GM04504 (cell line): ENCODE data around the gene DHX58.
"Not testable (repeated sequence)": the region's sequence is repeated elsewhere in the genome, so short reads cannot be mapped to it uniquely, and the experiment has no call there.

ENCODE experiments used
- DNase-seq: peaks from one replicate; pipeline ENCODE4 v3.0.0-alpha.2; 2012; ENCODE audit warnings: low read depth

DHX58 gene

DNA sequence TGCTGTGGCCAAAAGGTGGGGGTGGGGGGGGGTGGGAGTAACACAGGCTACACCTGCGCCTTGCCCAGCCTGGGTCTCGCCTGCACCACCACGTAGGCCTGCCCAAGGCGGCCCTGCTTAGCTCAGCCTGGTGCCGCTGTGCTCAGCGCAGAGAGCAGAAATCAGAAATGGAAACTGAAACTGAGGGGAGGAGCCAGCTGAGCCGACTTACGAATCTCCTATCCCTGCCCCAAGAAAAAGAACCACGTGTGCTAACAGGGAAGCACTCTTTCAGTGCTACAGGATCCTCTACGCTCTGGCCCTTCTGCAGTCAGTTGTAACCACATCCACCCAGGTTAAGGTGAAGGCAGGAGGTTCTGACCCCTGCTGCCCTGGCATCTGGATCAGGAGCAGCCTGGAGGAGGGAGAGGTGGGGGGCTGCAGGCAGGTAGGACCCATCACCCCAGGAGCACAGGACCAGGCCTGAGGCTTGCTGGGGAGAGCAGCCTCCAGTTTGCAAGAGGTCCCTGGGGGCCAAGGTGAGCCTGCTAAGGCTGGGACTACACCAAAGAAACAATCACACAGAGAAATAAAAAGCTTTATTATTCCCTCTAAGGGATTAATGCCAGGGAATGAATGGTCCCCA is at the start of gene DHX58:
DHX58 (minus strand) TSS at position 163 of the 625 bp plus-strand sequence. CDS start 822 bp downstream, outside the sequence.
- peak; percentile 65 for DNase-seq

GRCh38 chr17:42160531-42160910 is 48.0 kb upstream of the DHX58 start:
- no peak for DNase-seq

GRCh38 chr17:42159796-42160530 is 47.4 kb upstream of the DHX58 start:
- DNase-seq: no peak

DNA sequence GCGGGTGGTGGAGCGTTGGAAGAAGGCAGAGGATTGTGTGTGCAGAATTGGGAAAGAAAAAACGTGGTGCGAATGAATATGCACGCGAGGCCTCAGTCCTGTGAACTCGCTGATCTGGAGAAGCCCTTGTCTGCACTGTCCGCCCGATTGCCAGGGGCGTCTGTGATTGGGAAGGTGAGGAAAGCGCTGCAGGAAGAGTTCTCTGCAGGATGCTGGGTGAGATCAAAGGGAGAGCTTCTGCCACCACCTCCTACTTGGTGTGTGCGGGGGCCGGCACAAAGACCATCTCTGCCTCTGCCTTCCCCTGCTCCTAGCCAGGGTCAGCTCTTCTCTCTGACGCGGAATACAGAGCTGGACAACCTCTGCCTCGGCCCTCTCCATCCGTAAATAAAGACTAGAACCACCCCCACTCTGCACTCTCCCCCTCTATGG is 43.1 kb upstream of the DHX58 start:
- DNase-seq: no peak

DNA sequence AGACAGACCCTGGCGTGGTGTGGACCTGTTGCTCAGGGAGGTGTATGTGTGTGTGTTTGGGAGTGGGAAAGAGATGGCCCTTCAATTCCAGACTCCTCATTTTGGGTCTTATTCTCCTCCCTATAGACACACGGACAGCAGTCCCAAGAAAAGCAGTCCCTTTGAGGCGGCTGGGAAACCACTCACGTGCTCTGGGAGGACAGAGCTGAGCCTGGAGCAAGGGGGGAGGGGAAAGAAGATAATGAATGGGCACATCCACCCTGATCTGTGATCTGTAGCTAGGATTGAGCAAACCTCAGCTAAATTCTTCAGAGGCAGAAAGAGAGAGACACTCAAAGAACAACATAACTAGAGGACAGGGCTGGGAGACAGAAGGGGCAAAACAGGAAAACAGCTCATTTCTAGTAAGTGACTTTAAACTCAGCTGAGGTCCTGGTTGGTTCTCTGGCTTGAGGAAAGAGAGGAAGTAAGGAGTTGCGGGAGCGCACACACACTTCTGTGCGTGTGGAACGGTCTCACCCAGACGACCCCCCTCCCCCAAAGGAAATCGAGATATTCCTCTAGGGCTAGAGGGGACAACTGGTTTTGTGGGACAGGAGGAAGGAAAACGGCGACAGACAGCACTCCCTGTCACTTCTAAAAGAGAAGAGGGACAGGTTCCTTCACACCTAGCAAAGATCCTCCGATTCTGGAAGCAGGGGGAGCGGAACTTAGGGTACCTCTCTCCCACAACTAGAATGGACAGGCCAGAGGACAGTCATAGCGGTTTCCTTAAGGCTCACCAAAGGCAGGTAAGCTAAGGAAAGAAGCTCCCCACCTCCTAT is 41.6 kb upstream of the DHX58 start:
- no peak for DNase-seq

DNA sequence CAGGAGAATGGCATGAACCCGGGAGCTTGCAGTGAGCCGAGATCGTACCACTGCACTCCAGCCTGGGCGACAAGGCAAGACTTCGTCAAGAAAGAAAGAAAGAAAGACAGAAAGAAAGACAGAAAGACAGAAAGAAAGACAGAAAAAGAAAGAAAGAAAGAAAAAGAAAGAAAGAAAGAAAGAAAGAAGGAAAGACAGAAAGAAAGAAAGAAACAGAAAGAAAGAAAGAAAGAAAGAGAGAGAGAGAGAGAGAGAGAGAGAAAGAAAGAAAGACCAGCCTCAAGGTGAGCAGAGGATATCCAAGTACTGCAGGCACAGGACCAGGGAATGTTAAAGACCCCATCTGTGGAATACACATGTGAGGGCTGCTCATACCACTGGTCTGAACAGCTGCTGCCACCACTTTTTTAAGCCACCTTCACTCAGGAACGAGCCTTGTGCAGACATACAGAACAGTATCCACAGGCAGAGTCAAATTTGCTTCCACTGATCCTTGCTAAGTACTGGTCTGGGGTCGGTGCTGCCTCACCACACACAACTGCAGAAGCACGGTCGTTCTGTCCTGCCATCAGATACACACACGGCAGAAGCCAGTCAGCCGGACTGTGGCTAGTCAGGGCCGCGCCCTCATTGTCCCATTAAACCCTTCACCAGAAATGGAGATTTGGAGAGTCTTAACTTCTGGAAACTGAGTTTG is 34.5 kb upstream of the DHX58 start:
- DNase-seq: no peak

- not testable (repeated sequence) for DNase-seq
Observed at GRCh38 chr17:42143138-42143537, 30.6 kb upstream of the DHX58 start.

DNA sequence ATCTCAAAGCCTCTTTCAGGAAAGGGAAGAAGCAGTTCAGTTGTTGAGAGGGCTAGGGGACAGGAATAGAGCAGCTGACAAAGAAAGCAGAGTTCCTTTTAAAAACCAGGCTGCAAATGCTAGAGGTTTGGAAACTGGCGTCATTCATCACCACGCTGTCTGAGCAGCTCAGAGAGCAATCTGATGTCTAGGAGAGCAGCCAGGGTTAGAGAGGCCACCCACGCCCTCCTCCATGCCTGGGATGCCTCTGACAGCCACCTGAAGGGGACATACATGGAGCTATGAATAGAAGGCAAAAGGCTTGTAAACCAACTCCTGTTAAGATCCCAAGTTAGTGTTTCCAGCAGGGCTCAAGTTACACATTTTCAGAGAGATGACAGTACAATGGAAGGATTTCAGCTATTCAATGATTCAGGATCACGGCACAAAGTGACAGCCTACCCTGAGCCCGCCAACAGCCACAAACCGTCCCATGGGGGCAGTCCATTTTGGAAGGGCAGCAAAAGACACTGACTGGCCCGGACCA is 29.9 kb upstream of the DHX58 start:
- DNase-seq: peak; percentile 38

- no peak for DNase-seq
Observed at GRCh38 chr17:42141382-42141781, 28.9 kb upstream of the DHX58 start.

GRCh38 chr17:42140690-42141089 is 28.2 kb upstream of the DHX58 start:
- DNase-seq: not testable (repeated sequence)

DNA sequence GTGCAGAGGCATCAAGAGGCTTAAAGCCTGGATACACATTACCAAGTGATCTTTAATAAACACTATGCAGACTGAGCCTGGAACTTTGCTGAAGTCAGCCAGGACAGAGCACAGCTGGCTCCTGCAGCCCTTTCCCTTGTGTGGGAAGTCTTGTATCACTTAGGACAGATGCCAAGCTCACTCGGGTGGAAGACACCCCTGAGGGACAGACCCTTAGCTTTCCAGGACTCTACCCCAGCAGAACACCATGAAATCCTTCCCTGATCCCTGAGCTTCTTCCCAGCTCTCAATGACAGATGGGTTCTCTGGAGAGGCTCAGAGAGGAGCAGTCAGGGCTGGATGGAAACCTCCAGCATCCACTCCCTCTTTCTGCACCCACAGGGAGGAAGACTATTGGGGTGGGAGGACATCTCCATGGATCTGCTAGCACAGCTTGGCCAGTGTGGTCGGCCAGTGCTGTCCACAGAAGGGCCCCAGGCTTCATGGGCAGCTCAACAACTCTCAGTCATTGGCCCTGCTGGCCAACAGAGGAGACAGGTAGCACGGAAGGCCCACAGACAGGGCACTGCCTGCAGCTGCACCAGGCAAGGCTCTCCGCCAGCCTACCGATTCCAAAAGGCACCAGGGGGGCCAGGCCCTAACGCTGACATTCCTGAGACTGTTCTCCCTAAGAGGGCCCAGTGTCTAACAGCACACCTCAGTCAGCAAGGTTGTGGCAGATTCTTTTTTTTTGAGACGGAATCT is 26.4 kb upstream of the DHX58 start:
- no peak for DNase-seq

GRCh38 chr17:42136654-42137051 is 24.1 kb upstream of the DHX58 start:
- DNase-seq: no peak

GRCh38 chr17:42135664-42136653 is 23.4 kb upstream of the DHX58 start:
- no peak for DNase-seq

DNA sequence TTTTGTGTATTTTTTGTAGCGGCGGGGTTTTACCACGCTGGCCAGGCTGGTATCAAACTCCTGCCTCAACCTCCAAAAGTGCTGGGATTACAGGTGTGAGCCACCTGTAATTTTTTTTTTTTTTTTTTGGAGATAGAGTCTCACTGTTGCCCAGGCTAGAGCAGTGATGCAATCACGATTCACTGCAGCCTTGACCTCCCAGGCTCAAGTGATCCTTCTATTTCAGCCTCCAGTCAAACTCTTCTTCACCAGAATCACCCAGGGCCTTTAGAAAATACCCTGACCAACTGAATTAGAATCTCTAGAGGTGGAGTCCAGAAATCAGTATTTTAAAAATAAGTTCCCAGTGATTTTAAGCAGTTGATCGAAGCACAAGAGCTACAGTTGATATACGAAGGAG is 22.6 kb upstream of the DHX58 start:
- no peak for DNase-seq

GRCh38 chr17:42133461-42134041 is 21.0 kb upstream of the DHX58 start:
- no peak for DNase-seq

- DNase-seq: peak; percentile 71
Observed at GRCh38 chr17:42132941-42133340, 20.4 kb upstream of the DHX58 start.

GRCh38 chr17:42131981-42132432 is 19.5 kb upstream of the DHX58 start:
- no peak for DNase-seq

DNA sequence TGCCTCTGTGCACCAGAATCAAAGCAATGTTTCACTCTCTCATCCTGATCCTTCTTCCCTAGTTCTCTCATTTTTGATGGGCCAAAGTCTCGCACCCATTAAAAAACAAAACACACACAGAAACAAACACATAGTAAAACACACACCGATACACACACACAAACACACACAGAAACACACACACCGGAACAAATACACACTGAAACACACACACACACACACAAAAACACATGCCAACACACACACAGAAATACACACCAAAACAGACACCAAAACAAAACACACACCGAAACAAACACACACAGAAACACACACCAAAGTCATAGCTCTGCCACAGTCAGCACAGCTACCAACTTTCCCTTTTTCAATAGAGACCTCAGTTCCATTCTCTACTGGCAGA is 18.7 kb upstream of the DHX58 start:
- no peak for DNase-seq

DNA sequence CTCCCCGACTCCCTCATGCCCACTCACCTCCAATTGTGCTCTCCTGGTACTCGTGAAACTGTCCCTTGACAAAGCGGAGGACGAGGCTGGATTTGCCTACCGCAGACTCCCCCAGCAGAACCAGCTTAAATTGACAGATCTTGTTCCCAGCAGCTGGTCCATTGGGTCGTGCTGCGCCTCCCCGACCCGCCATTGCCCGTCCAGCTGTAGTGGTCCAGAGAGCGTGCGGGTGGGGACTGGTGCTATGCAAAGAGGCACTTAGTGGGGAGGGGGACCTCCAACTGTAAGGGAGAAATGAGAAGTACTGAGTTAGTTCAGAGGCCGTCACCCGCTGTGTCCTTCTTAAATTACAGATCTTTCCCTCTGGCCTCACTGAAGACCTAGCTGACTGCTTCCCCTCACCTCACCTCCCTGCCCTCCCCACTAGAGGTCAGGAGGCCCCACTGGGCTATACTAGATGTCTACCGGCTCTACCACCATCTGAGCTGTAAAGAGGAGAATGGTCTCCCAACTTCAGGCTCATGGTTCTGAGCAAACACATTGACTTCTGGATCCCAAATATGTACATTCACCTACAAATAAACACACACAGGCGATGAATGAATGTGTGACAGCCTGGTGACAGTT is 17.9 kb upstream of the DHX58 start:
- no peak for DNase-seq
